Activated gamma-delta T cell treated with Interleukin-2 at 50 U/mL for 16 hours (primary cell): ENCODE results near the gene TMEM129.

Experiments used
- DNase-seq: peaks from one replicate; pipeline ENCODE4 v3.0.0-alpha.2; 2020

TMEM129 gene

DNA sequence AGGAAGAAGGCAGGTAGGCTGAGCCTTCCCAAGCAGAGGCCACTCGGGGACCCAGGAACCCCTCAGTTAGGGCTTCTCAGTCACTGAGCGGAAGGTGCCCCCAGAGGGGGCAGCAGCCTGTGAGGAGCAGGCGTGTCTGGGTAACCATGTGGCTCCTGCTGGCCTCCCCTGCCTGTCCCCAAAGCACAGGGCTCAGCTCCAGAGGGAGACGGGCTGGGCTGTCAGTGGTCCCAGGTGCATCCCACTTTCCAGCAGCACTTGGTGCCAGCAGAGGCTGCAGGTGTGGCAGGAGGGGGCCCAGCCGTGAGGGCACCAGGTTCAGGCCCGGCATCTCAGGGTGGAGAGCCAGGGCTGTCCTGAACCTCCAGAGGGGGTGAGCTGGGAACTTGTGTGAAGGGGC lies 22.9 kb upstream of the TMEM129 start:
- DNase-seq = no peak

DNA sequence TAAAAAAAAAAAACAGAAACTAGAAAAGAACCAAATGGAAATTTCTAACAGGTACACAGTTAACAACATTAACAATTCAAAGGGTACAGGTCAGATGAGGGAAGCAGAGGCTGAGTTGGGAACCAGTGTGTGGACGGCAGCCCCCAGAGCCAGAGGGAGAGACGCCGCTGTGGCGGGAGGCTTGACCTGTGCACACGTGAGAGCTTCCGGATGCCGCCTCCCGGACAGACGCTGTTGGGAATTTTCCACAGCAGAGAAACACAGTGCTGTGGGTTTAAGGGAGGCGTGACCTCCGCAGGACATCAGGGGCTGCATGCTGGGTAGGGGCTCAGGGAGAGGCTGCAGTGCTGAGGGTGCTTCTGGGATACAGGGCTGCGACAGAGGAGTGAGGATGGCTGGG lies 22.4 kb upstream of the TMEM129 start:
- DNase-seq = no peak

- no peak for DNase-seq
Observed at GRCh38 chr4:1741208-1741607, 20.1 kb upstream of the TMEM129 start.

DNA sequence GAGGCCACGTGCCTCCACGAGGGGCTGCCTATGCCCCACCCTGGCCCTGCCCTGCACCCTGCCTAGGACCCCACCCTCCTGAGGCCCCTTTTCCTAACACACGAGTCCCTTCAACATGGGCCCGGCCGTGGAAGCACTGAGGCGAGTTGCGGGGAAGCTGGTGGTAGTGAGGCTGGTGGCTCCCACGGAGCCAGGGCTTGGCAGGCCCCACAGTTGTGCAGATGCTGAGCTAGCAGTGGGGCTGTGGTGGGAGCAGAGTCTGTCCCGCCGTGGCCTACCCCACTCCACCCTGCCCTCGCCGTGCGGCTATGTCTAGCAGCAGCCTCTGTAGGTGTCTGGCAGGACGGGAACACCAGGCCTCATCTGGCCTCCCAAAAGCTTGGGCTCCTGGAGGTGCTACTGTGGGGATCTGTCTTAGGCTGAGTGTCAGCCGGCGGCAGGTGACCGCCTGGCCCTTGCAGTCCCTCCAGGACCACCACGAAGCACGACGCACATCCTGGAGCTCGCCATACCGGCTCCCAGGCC lies 19.0 kb upstream of the TMEM129 start:
- DNase-seq = no peak

GRCh38 chr4:1739358-1739757 lies 18.2 kb upstream of the TMEM129 start:
- DNase-seq = no peak

DNA sequence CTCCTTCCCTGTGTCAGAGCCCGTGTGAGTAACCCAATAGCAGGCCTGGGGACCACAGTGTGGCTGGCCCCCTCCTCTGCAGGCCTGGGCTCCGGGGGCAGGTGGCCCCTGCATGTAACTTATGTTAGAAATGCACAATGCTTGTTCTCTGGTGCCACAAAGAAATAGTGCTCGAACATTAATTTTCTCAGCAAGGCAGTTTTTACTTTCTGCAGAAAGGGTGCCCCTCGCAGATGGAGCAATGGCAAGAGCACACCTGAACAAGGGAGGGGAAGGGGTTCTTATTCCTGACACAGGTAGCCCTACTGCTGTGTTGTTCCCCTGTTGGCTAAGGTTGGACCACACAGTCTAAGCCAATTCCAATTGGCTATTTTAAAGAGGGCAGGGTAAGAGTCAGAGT lies 17.3 kb upstream of the TMEM129 start:
- DNase-seq = no peak

- no peak for DNase-seq
Observed at GRCh38 chr4:1737666-1738065, 16.5 kb upstream of the TMEM129 start.

GRCh38 chr4:1736812-1737211 lies 15.7 kb upstream of the TMEM129 start:
- DNase-seq = no peak

- DNase-seq = no peak
Observed at GRCh38 chr4:1735215-1735614, 14.1 kb upstream of the TMEM129 start.

DNA sequence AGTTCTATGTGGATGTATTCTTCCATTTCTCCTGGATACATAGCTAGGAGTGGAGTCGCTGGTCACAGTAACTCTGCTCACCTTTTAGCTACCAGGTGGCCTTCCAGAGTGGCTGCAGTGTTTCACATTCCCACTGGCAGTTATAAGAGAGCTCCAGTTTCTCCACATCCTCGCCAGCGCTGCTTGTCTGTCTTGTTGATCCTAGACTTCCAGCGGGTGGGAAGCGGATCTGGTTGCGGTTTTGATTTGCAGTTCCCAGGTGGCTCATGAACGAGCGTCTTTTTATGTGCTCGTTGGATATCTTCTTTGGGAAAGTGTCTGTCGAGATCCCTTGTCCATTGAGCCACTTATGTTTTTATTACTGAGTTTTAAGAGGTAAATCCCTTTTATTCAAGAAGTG lies 11.8 kb upstream of the TMEM129 start:
- no peak for DNase-seq

DNA sequence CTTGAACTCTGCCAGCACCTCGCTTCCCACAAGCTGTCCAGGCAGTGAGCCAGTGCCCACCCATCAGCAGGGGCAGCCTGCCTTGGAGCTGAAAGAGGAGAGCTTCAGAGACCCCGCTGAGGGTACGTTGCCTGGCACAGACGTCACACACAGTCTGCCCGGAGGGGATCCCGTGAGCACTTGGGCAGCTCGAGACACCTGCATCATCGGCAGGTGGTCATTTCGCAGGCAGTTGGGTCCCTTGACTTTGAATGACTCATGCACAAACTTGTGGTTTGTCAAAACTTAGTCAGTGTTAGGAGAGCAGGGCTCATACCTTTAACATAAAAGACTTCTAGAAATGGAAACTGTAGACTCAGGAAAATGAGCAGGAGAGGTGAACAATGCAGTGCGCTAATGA lies 10.1 kb upstream of the TMEM129 start:
- DNase-seq = no peak

GRCh38 chr4:1730532-1731135 lies 9.5 kb upstream of the TMEM129 start:
- DNase-seq = no peak

DNA sequence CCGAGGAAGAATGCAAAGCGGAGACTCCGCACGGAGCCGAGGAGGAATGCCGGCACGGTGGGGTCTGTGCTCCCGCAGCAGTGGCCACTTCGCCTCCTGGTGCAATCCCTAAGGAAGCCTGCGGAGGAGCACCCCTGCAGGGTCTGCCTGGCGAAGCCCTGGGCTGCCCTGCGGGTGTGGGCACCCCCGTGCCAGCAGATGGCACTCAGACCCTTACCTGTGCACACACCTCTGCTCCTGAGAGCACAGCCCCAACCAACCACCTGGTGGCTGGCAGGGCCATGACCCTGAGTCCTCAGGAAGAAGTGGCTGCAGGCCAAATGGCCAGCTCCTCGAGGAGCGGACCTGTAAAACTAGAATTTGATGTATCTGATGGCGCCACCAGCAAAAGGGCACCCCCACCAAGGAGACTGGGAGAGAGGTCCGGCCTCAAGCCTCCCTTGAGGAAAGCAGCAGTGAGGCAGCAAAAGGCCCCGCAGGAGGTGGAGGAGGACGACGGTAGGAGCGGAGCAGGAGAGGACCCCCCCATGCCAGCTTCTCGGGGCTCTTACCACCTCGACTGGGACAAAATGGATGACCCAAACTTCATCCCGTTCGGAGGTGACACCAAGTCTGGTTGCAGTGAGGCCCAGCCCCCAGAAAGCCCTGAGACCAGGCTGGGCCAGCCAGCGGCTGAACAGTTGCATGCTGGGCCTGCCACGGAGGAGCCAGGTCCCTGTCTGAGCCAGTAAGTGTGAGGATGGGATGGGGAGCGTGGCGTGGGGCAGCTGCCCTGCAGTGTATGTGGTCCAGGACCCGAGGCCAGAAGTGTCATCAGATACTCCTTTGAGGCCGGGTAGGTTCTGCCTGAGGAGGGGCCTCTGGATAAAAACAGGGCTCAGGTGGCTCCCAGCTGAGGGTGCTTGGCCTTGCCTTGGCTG lies 7.2 kb upstream of the TMEM129 start:
- DNase-seq = no peak

- DNase-seq = no peak
Observed at GRCh38 chr4:1727117-1728031, 6.3 kb upstream of the TMEM129 start.

DNA sequence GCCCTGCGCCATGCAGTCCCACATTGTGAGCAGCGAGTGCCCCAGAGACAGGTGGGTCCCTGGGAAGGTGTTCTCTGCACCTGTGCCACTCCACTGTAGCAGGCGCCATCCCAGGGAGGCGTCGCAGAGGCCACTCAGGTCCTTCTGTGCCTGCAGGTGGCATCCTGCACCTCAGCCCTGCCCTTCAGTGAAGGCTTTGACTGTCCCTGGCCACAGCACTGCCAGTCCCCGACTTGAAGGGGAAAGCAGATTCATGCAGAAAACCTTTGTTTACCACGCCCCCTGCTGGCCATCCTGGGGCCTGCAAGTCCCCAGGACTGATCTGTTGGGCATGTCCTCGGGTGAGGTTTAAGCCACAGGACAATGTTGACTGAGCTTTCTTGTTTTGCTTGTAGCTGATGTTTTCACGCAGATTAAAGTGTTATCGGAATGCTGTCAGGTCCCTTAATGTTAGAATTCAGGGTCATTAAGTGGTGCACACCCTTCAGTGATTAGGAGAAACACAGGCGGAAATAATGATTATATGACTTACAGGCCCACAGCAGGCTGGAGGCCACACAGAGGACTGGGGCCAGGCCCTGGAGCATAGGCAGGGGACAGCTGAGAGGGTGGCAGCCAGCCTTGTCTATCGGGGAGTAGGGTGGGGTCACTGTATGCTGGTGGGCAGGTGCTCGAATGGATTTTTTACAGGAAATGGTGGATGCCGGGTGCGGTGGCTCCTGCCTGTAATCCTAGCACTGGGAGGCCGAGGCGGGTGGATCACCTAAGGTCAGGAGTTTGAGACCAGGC lies 5.2 kb upstream of the TMEM129 start:
- DNase-seq = peak; percentile 93

DNA sequence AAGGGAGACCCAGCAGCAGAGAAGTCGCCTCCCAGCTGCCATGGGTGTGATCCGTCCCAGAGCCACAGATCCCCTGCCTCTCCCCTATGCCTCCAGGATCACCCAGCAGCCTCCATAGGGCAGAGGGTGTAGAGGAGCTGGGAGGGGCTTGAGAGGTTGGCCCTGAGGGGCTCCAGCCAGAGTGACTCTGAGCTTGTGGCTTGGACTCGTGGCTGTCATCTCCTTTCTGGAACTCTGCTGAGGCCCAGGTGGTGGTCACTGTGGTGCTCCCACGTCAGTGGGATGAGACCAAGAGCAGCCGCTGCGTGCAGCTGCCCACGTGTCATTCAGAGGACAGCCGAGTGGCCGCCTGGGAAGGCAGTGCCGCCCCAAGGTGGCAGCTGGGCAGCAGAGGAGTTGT lies 4.4 kb upstream of the TMEM129 start:
- DNase-seq = no peak

- peak; percentile 29 for DNase-seq
Observed at GRCh38 chr4:1723131-1723801, 2.1 kb upstream of the TMEM129 start.

DNA sequence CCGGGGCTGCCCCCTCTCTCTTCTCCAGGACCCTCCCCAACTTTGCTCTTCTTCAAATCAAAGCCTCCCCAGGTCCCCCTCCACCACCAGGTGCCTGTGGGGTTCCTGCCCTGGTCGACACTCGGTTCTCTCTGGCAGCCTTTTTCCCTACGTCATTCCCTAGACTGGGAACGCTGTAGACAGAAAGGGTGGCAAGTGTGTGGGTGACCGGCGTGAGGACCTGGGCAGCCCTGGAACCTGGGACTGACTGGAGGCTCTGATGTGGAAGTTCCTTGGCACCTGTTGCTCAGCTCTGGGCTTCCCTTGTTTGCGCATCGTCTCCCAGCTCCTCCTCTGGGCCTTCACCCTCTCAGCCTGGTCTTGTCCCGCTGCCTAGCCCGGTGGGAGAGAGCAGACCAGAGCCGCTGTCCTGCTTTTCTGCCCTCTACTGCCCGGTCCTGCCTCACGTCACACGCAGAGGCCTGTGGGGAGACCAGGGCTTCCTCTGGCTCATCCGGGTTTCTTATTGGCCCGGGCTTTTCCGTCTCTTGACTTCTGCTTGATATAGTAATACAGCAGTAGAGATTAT lies 1.5 kb upstream of the TMEM129 start:
- DNase-seq = no peak

- DNase-seq = no peak
Observed at GRCh38 chr4:1721666-1722550, 785 bp upstream of the TMEM129 start.
